PC-9 (cell line): ENCODE results near the gene GAST.

Experiments
- EZH2 ChIP-seq: fragments of 200-600 bp; sonication (generic); IDR thresholded peaks from 2 replicates; pipeline ENCODE4 v1.8.0; 2017; ENCODE audit warnings: antibody characterized with exemption, low read depth
- TF ChIP-seq, protein P1 (sequence below): fragments of 200-600 bp; sonication (generic); conservative IDR thresholded peaks from 2 replicates; pipeline ENCODE4 v1.6.1; 2017; ENCODE audit warnings: mixed run types, antibody characterized with exemption, mild to moderate bottlenecking, moderate library complexity

- TF ChIP-seq EZH2: no peak
- TF ChIP-seq, protein P1, sequence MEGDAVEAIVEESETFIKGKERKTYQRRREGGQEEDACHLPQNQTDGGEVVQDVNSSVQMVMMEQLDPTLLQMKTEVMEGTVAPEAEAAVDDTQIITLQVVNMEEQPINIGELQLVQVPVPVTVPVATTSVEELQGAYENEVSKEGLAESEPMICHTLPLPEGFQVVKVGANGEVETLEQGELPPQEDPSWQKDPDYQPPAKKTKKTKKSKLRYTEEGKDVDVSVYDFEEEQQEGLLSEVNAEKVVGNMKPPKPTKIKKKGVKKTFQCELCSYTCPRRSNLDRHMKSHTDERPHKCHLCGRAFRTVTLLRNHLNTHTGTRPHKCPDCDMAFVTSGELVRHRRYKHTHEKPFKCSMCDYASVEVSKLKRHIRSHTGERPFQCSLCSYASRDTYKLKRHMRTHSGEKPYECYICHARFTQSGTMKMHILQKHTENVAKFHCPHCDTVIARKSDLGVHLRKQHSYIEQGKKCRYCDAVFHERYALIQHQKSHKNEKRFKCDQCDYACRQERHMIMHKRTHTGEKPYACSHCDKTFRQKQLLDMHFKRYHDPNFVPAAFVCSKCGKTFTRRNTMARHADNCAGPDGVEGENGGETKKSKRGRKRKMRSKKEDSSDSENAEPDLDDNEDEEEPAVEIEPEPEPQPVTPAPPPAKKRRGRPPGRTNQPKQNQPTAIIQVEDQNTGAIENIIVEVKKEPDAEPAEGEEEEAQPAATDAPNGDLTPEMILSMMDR: no peak
These were observed 40.0 kb upstream of the GAST start for GRCh38 chr17:41672153-41672552.
